ENCODE measurements around the gene VTI1A. TPM values are rescaled to one million over a fixed set of nuclear protein-coding genes. Genes with fewer than 3 reads are reported as not detected.

The VTI1A gene
- total RNA-seq, 1 experiment from 2014 or later = 28.6 TPM

DNA sequence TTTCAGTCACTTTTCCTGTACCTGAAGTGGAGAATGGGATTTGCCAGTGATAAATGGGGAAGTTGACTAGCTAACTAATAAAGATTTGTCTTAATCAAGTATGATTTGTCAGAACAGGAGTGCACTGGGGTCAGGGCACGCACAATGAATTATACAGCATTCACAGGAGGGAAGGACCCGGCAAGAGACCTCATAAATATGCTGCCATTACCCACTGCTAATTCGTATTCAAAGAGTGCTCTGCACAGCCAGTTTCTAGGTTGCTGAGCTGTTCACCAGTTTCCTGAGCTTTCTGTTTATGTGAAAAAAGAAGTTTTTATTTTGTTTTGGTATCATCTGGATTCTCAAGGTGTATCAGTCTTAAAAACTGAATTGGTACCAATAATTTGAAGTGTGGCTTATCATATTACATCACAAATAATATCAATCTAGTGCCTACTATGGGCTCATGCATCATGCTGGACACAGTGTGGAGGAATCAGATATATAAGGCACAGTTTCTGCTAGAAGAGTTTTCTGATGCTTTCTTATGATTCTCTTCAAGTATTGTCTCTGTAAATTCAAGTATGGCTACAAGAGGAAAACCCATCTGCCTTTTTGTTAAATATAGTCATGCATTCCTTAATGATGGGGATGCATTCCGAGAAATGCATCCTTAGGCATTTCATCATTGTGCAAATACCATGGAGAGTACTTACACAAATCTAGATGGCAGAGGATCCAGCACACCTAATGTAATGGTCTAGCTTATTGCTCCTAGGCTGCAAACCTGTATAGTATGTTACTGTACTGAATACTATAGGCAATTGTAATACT lies 202.2 kb downstream of the VTI1A start:
- CTCF ChIA-PET = no interaction called here
- no peaks in the 10 kb centered on the region for H3K9me3 Mint-ChIP-seq (ENCODE audit: low read depth, unreplicated experiment)
- H3K4me1 Mint-ChIP-seq (ENCODE audit: low read depth, unreplicated experiment) = no peaks in the 10 kb centered on the region
- H3K27me3 Mint-ChIP-seq (ENCODE audit: unreplicated experiment) = no peaks in the 10 kb centered on the region
- intact Hi-C loops (cut with micrococcal nuclease; ENCODE audit: unreplicated experiment) = no loop called here
- TF ChIP-seq, protein P1, sequence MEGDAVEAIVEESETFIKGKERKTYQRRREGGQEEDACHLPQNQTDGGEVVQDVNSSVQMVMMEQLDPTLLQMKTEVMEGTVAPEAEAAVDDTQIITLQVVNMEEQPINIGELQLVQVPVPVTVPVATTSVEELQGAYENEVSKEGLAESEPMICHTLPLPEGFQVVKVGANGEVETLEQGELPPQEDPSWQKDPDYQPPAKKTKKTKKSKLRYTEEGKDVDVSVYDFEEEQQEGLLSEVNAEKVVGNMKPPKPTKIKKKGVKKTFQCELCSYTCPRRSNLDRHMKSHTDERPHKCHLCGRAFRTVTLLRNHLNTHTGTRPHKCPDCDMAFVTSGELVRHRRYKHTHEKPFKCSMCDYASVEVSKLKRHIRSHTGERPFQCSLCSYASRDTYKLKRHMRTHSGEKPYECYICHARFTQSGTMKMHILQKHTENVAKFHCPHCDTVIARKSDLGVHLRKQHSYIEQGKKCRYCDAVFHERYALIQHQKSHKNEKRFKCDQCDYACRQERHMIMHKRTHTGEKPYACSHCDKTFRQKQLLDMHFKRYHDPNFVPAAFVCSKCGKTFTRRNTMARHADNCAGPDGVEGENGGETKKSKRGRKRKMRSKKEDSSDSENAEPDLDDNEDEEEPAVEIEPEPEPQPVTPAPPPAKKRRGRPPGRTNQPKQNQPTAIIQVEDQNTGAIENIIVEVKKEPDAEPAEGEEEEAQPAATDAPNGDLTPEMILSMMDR (IDR thresholded peaks at IDR 0.05; ENCODE audit: unreplicated experiment) = no peak
- no peak overlapping the region for H3K4me3 Mint-ChIP-seq (ENCODE audit: low read depth, unreplicated experiment)
- no peaks in the 10 kb centered on the region for H3K36me3 Mint-ChIP-seq (ENCODE audit: insufficient read depth, unreplicated experiment)
- no peak for DNase-seq
- H3K27ac Mint-ChIP-seq (ENCODE audit: unreplicated experiment) = no peak overlapping the region
- no TSS peak for BruUV-seq (replicated peaks)

DNA sequence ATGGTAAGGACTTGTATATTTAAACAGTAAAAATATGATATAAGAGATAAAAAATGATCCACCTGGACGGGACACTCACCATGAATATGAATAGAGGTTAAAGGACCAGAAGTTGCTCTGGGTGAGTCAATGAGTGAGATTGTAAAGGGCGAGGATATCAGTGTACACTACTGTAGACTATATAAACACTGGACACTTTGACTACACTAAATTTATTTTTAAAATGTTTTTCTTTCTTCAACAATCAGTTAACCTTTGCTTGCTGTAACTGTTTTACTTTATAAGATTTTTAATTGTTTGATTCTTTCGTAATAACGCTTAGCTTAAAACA lies 202.8 kb downstream of the VTI1A start:
- Mint-ChIP-seq H3K9me3 (ENCODE audit: low read depth, unreplicated experiment) (no peaks in the 10 kb centered on the region), H3K4me1 (ENCODE audit: low read depth, unreplicated experiment) (no peaks in the 10 kb centered on the region), H3K4me3 (ENCODE audit: low read depth, unreplicated experiment) (no peak overlapping the region), H3K27ac (ENCODE audit: unreplicated experiment) (no peak overlapping the region), H3K27me3 (ENCODE audit: unreplicated experiment) (no peaks in the 10 kb centered on the region), H3K36me3 (ENCODE audit: insufficient read depth, unreplicated experiment) (no peaks in the 10 kb centered on the region)
- intact Hi-C loops (cut with micrococcal nuclease; ENCODE audit: unreplicated experiment) = no loop called here
- CTCF ChIA-PET = no interaction called here
- DNase-seq = no peak
- BruUV-seq (replicated peaks) = no TSS peak
- TF ChIP-seq, protein P1 (IDR thresholded peaks at IDR 0.05; ENCODE audit: unreplicated experiment) = no peak

DNA sequence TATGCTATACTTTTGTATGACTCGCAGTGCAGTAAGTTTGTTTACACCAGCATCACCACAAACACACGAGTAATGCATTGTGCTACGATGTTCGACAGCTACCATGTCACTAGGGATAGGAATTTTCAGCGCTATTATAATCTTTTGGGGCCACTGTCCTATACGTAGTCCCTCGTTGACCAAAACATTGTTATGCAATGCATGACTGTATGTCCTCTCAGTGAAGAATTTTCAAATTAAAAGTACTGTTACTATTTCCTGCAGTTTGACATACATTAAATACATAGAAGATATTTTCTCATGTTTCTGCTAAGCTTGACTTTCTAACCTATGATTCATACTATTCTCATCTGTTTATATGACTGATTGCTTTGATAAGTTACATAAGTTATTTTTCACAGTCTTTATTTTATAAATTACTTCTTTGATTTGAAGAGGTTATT lies 203.6 kb downstream of the VTI1A start:
- Mint-ChIP-seq H3K9me3 (ENCODE audit: low read depth, unreplicated experiment) (no peaks in the 10 kb centered on the region), H3K27me3 (ENCODE audit: unreplicated experiment) (no peaks in the 10 kb centered on the region), H3K36me3 (ENCODE audit: insufficient read depth, unreplicated experiment) (no peaks in the 10 kb centered on the region), H3K4me3 (ENCODE audit: low read depth, unreplicated experiment) (no peak overlapping the region), H3K4me1 (ENCODE audit: low read depth, unreplicated experiment) (no peaks in the 10 kb centered on the region), H3K27ac (ENCODE audit: unreplicated experiment) (no peak overlapping the region)
- TF ChIP-seq, protein P1 (IDR thresholded peaks at IDR 0.05; ENCODE audit: unreplicated experiment) = no peak
- no peak for DNase-seq
- CTCF ChIA-PET = no interaction called here
- intact Hi-C loops (cut with micrococcal nuclease; ENCODE audit: unreplicated experiment) = no loop called here
- no TSS peak for BruUV-seq (replicated peaks)

DNA sequence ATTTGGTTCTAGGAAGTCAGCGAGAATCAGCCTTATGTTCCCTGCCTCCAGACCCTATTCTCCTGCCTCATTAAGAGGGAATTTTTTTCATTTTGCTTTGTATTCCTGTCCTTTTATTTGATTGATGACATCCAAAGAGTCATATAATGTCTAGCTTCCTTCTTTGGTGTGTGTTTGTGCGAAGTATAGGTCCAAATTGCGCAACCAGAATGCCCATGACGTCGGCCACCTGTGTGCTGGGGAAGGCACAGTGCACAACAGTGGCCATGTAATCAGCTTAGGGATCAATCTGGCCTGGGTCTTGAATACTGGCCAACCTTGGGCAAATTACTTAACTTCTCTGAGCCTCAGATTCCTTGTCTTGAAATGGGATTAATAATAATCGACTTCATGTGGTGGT lies 206.2 kb downstream of the VTI1A start:
- H3K27me3 Mint-ChIP-seq (ENCODE audit: unreplicated experiment) = no peaks in the 10 kb centered on the region
- DNase-seq = no peak
- H3K9me3 Mint-ChIP-seq (ENCODE audit: low read depth, unreplicated experiment) = no peaks in the 10 kb centered on the region
- intact Hi-C loops (cut with micrococcal nuclease; ENCODE audit: unreplicated experiment) = no loop called here
- H3K4me1 Mint-ChIP-seq (ENCODE audit: low read depth, unreplicated experiment) = peaks cover 6% of the 10 kb centered on the region
- TF ChIP-seq, protein P1 (IDR thresholded peaks at IDR 0.05; ENCODE audit: unreplicated experiment) = no peak
- H3K4me3 Mint-ChIP-seq (ENCODE audit: low read depth, unreplicated experiment) = no peak overlapping the region
- H3K27ac Mint-ChIP-seq (ENCODE audit: unreplicated experiment) = no peak overlapping the region
- BruUV-seq (replicated peaks) = no TSS peak
- CTCF ChIA-PET = no interaction called here
- no peaks in the 10 kb centered on the region for H3K36me3 Mint-ChIP-seq (ENCODE audit: insufficient read depth, unreplicated experiment)

All from Calu3 (cell line).